SK-N-SH treated with all-trans-retinoic acid at 6 μM for 48 hours (cell line): ENCODE measurements around the gene PDS5B.

Experiments
- ATAC-seq: fragments of 200-7000 bp; cut with Tn5 transposase; 3 replicates; pipeline ENCODE4 v1.9.1; 2020; ENCODE audit warnings: mild to moderate bottlenecking, moderate library complexity
- ARNTL ChIP-seq: fragments of 450-650 bp; formaldehyde crosslinking; IDR thresholded peaks from 2 replicates; pipeline ENCODE4 v1.5.0; 2020; ENCODE audit warnings: low read depth, mild to moderate bottlenecking, moderate library complexity, borderline replicate concordance
- BACH2 ChIP-seq: fragments of 250-450 bp; sonication (Bioruptor Pico); IDR thresholded peaks from 2 replicates; pipeline ENCODE4 v1.9.0; 2021; ENCODE audit warnings: mild to moderate bottlenecking, borderline replicate concordance
- CSDC2 ChIP-seq: fragments of 250-450 bp; sonication (Bioruptor Pico); IDR thresholded peaks from 2 replicates; pipeline ENCODE4 v1.5.0; 2020; ENCODE audit warnings: mild to moderate bottlenecking, moderate library complexity
- ESRRG ChIP-seq: fragments of 250-450 bp; sonication (Bioruptor Pico); IDR thresholded peaks from 2 replicates; pipeline ENCODE4 v1.6.1; 2021; ENCODE audit warnings: mild to moderate bottlenecking
- GLIS3 ChIP-seq: fragments of 250-450 bp; sonication (Bioruptor Pico); IDR thresholded peaks from 2 replicates; pipeline ENCODE4 v1.5.0; 2020; ENCODE audit warnings: mild to moderate bottlenecking, moderate library complexity
- ISL1 ChIP-seq: fragments of 250-450 bp; sonication (Bioruptor Pico); IDR thresholded peaks from 2 replicates; pipeline ENCODE4 v2.1.2; 2022; ENCODE audit warnings: mild to moderate bottlenecking, moderate library complexity
- PPARA ChIP-seq: fragments of 250-450 bp; sonication (Bioruptor Pico); IDR thresholded peaks from 2 replicates; pipeline ENCODE4 v1.5.0; 2020; ENCODE audit warnings: mild to moderate bottlenecking, borderline replicate concordance
- RARB ChIP-seq: fragments of 250-450 bp; sonication (Bioruptor Pico); IDR thresholded peaks from 2 replicates; pipeline ENCODE4 v1.8.0; 2021; ENCODE audit warnings: mild to moderate bottlenecking, moderate library complexity
- SNAI2 ChIP-seq: fragments of 250-450 bp; sonication (Bioruptor Pico); IDR thresholded peaks from 2 replicates; pipeline ENCODE4 v1.5.0; 2020; ENCODE audit warnings: mild to moderate bottlenecking, moderate library complexity
- TCF4 ChIP-seq: fragments of 250-450 bp; sonication (Bioruptor Pico); IDR thresholded peaks from 2 replicates; pipeline ENCODE4 v1.8.0; 2021; ENCODE audit warnings: mild to moderate bottlenecking, moderate library complexity, borderline replicate concordance
- TOX ChIP-seq: fragments of 250-450 bp; sonication (Bioruptor Pico); IDR thresholded peaks from 2 replicates; pipeline ENCODE4 v1.8.0; 2021; ENCODE audit warnings: mild to moderate bottlenecking, moderate library complexity, borderline replicate concordance
- ZC3H10 ChIP-seq: fragments of 250-450 bp; sonication (Bioruptor Pico); IDR thresholded peaks from 2 replicates; pipeline ENCODE4 v1.5.1; 2021; ENCODE audit warnings: mild to moderate bottlenecking, moderate library complexity
- ZFP3 ChIP-seq: fragments of 250-450 bp; sonication (Bioruptor Pico); IDR thresholded peaks from 2 replicates; pipeline ENCODE4 v1.5.0; 2020; ENCODE audit warnings: mild to moderate bottlenecking, moderate library complexity
- ZNF565 ChIP-seq: fragments of 450-650 bp; formaldehyde crosslinking; conservative IDR thresholded peaks from 2 replicates; pipeline ENCODE4 v1.5.0; 2020; ENCODE audit warnings: low read depth, mild to moderate bottlenecking, moderate library complexity
- ZNF8 ChIP-seq: fragments of 450-650 bp; formaldehyde crosslinking; IDR thresholded peaks from 2 replicates; pipeline ENCODE4 v1.5.0; 2020; ENCODE audit warnings: mild to moderate bottlenecking, moderate library complexity
- TF ChIP-seq, protein P1 (sequence below): fragments of 250-450 bp; sonication (Bioruptor Pico); IDR thresholded peaks from 2 replicates; pipeline ENCODE4 v1.5.1; 2020; ENCODE audit warnings: low read depth, mild to moderate bottlenecking, moderate library complexity
- TF ChIP-seq, protein P2 (sequence below): fragments of 250-450 bp; sonication (Bioruptor Pico); IDR thresholded peaks from 2 replicates; pipeline ENCODE4 v1.8.0; 2020; ENCODE audit warnings: mild to moderate bottlenecking, moderate library complexity, borderline replicate concordance
- TF ChIP-seq, protein P3 (sequence below): fragments of 250-450 bp; sonication (Bioruptor Pico); IDR thresholded peaks from 2 replicates; pipeline ENCODE4 v1.5.1; 2021; ENCODE audit warnings: mild to moderate bottlenecking, moderate library complexity
- TF ChIP-seq, protein P4 (sequence below): fragments of 250-450 bp; sonication (Bioruptor Pico); IDR thresholded peaks from 2 replicates; pipeline ENCODE4 v1.8.0; 2021; ENCODE audit warnings: low read depth, mild to moderate bottlenecking, moderate library complexity, borderline replicate concordance
- TF ChIP-seq, protein P5 (sequence below): fragments of 250-450 bp; sonication (Bioruptor Pico); IDR thresholded peaks from 2 replicates; pipeline ENCODE4 v1.5.0; 2020; ENCODE audit warnings: mild to moderate bottlenecking, moderate library complexity

Gene PDS5B

DNA sequence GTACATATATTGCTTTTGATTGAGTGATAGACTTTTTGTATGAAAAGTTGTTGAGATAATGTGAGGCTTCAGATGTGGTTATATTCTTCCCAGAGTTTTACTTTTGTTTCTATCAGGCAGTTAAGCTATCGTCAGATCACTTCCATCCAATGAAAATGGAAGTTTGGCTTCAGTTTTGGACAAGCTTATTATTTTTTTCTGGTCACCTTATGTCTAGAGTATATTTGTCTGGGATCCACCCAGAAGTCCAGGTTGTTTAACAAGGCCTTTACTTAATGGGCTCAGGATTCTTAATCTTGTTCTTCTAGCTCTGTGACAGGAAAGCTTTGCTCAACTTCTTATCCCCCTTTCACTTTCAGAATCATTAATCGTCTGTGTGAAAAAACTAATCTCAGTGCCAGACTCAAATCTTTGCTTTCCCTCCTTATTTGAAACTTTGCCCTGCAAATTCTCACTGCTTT, 150.9 kb downstream of the PDS5B start:
- ATAC-seq, result no peak
- TF ChIP-seq ESRRG (CRISPR knock-in tag) (no peak), PPARA (CRISPR knock-in tag) (no peak), ZNF565 (CRISPR knock-in tag) (no peak), TOX (CRISPR knock-in tag) (no peak), ISL1 (CRISPR knock-in tag) (no peak), RARB (CRISPR knock-in tag) (no peak), ZFP3 (CRISPR knock-in tag) (no peak), BACH2 (CRISPR knock-in tag) (no peak)
- TF ChIP-seq, protein P1, sequence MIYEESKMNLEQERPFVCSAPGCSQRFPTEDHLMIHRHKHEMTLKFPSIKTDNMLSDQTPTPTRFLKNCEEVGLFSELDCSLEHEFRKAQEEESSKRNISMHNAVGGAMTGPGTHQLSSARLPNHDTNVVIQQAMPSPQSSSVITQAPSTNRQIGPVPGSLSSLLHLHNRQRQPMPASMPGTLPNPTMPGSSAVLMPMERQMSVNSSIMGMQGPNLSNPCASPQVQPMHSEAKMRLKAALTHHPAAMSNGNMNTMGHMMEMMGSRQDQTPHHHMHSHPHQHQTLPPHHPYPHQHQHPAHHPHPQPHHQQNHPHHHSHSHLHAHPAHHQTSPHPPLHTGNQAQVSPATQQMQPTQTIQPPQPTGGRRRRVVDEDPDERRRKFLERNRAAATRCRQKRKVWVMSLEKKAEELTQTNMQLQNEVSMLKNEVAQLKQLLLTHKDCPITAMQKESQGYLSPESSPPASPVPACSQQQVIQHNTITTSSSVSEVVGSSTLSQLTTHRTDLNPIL (CRISPR knock-in tag), result no peak
- TF ChIP-seq, all 23 proteins: peak for 0

DNA sequence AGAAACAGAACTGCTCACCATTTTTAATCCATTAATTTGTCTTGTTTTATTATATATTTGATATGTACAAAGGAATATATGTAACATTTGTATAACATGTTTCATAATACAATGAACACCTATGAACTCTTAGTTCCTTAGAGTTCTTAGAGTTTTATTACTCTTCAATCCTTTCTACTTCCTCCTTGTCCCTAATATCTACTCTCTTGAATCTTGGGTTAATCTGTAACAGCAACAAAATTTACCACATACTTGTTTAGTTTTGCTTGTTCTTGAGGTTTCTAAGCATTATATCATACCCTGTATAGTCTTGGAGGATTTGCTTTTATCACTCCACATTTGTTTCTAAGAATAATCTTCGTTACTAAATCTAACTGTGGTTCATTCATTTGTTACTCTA, 151.4 kb downstream of the PDS5B start:
- TF ChIP-seq BACH2 (CRISPR knock-in tag), result no peak
- TF ChIP-seq, protein P2, sequence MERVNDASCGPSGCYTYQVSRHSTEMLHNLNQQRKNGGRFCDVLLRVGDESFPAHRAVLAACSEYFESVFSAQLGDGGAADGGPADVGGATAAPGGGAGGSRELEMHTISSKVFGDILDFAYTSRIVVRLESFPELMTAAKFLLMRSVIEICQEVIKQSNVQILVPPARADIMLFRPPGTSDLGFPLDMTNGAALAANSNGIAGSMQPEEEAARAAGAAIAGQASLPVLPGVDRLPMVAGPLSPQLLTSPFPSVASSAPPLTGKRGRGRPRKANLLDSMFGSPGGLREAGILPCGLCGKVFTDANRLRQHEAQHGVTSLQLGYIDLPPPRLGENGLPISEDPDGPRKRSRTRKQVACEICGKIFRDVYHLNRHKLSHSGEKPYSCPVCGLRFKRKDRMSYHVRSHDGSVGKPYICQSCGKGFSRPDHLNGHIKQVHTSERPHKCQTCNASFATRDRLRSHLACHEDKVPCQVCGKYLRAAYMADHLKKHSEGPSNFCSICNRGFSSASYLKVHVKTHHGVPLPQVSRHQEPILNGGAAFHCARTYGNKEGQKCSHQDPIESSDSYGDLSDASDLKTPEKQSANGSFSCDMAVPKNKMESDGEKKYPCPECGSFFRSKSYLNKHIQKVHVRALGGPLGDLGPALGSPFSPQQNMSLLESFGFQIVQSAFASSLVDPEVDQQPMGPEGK (CRISPR knock-in tag), result no peak
- TF ChIP-seq, protein P3, sequence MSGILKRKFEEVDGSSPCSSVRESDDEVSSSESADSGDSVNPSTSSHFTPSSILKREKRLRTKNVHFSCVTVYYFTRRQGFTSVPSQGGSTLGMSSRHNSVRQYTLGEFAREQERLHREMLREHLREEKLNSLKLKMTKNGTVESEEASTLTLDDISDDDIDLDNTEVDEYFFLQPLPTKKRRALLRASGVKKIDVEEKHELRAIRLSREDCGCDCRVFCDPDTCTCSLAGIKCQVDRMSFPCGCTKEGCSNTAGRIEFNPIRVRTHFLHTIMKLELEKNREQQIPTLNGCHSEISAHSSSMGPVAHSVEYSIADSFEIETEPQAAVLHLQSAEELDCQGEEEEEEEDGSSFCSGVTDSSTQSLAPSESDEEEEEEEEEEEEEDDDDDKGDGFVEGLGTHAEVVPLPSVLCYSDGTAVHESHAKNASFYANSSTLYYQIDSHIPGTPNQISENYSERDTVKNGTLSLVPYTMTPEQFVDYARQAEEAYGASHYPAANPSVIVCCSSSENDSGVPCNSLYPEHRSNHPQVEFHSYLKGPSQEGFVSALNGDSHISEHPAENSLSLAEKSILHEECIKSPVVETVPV (CRISPR knock-in tag), result no peak
- TF ChIP-seq ZNF565 (CRISPR knock-in tag), result no peak
- TF ChIP-seq ARNTL (CRISPR knock-in tag), result no peak
- TF ChIP-seq ZNF8, result no peak
- TF ChIP-seq, protein P1 (CRISPR knock-in tag), result no peak
- TF ChIP-seq SNAI2 (CRISPR knock-in tag), result no peak
- TF ChIP-seq ZFP3 (CRISPR knock-in tag), result no peak
- no peak for ATAC-seq

DNA sequence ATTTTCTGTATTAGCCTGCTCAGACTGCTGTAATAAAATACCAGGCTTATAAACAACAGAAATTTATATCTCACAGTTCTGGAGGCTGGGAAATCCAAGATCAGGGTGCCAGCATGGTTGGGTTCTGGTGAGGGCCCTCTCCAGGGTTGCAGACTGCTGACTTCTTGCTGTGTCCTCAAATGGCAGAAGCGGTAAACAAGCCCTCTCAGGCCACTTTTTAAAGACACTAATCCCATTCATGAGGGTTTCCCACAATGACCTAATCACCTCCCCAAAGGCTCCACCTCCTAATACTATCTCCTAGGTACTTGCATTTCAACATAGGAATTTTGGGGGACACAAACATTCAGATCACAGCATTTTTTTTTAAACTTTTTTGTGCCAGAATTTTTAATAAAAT, 159.3 kb downstream of the PDS5B start:
- no peak for ATAC-seq
- no peak for TF ChIP-seq PPARA (CRISPR knock-in tag)
- TF ChIP-seq TOX (CRISPR knock-in tag), result no peak
- no peak for TF ChIP-seq ZC3H10 (CRISPR knock-in tag)
- TF ChIP-seq, protein P4, sequence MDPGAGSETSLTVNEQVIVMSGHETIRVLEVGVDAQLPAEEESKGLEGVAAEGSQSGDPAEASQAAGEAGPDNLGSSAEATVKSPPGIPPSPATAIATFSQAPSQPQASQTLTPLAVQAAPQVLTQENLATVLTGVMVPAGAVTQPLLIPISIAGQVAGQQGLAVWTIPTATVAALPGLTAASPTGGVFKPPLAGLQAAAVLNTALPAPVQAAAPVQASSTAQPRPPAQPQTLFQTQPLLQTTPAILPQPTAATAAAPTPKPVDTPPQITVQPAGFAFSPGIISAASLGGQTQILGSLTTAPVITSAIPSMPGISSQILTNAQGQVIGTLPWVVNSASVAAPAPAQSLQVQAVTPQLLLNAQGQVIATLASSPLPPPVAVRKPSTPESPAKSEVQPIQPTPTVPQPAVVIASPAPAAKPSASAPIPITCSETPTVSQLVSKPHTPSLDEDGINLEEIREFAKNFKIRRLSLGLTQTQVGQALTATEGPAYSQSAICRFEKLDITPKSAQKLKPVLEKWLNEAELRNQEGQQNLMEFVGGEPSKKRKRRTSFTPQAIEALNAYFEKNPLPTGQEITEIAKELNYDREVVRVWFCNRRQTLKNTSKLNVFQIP (CRISPR knock-in tag), result no peak
- TF ChIP-seq, protein P1 (CRISPR knock-in tag), result no peak
- TF ChIP-seq, protein P2 (CRISPR knock-in tag), result no peak
- no peak for TF ChIP-seq BACH2 (CRISPR knock-in tag)
- TF ChIP-seq ISL1 (CRISPR knock-in tag), result no peak
- no peak for TF ChIP-seq TCF4 (CRISPR knock-in tag)
- TF ChIP-seq CSDC2 (CRISPR knock-in tag), result no peak
- no peak for TF ChIP-seq GLIS3
- TF ChIP-seq, protein P5, sequence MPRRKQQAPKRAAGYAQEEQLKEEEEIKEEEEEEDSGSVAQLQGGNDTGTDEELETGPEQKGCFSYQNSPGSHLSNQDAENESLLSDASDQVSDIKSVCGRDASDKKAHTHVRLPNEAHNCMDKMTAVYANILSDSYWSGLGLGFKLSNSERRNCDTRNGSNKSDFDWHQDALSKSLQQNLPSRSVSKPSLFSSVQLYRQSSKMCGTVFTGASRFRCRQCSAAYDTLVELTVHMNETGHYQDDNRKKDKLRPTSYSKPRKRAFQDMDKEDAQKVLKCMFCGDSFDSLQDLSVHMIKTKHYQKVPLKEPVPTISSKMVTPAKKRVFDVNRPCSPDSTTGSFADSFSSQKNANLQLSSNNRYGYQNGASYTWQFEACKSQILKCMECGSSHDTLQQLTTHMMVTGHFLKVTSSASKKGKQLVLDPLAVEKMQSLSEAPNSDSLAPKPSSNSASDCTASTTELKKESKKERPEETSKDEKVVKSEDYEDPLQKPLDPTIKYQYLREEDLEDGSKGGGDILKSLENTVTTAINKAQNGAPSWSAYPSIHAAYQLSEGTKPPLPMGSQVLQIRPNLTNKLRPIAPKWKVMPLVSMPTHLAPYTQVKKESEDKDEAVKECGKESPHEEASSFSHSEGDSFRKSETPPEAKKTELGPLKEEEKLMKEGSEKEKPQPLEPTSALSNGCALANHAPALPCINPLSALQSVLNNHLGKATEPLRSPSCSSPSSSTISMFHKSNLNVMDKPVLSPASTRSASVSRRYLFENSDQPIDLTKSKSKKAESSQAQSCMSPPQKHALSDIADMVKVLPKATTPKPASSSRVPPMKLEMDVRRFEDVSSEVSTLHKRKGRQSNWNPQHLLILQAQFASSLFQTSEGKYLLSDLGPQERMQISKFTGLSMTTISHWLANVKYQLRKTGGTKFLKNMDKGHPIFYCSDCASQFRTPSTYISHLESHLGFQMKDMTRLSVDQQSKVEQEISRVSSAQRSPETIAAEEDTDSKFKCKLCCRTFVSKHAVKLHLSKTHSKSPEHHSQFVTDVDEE (CRISPR knock-in tag), result no peak
- TF ChIP-seq, protein P3 (CRISPR knock-in tag), result no peak
- TF ChIP-seq SNAI2 (CRISPR knock-in tag), result no peak
- TF ChIP-seq ZFP3 (CRISPR knock-in tag), result no peak
- TF ChIP-seq ARNTL (CRISPR knock-in tag), result no peak
